SU-DHL-6 (cell line): ENCODE data around the gene REXO1.

Source experiments
- H2AFZ ChIP-seq: fragments of 200-600 bp; sonication (generic); 2 replicates; pipeline ENCODE4 v1.6.1; 2014; ENCODE audit warnings: low read depth, mild to moderate bottlenecking, moderate library complexity, mixed read lengths, antibody characterized with exemption, low read length; ENCODE audit not compliant: severe bottlenecking
- H3F3A ChIP-seq: fragments of 200-600 bp; shearing (Covaris generic); 2 replicates; pipeline ENCODE4 v1.6.0; 2016; ENCODE audit warnings: antibody characterized with exemption, mild to moderate bottlenecking; ENCODE audit not compliant: insufficient read depth
- H3K27ac ChIP-seq: fragments of 200-600 bp; sonication (generic); 2 replicates; pipeline ENCODE4 v1.5.1; 2016; ENCODE audit warnings: low read depth, mild to moderate bottlenecking, low read length, moderate library complexity, mixed read lengths
- H3K27me3 ChIP-seq: fragments of 200-600 bp; sonication (generic), shearing (Covaris generic); 2 replicates; pipeline ENCODE4 v1.6.0; 2014; ENCODE audit warnings: mild to moderate bottlenecking, low read length
- H3K36me3 ChIP-seq: fragments of 200-600 bp; sonication (generic); 2 replicates; pipeline ENCODE4 v1.6.1; 2014; ENCODE audit warnings: mild to moderate bottlenecking, low read length, mixed read lengths
- H3K4me2 ChIP-seq: fragments of 300-600, 200-600 bp; shearing (Covaris generic), sonication (generic); 2 replicates; pipeline ENCODE4 v1.6.0; 2014; ENCODE audit warnings: low read length, low read depth, mild to moderate bottlenecking; ENCODE audit not compliant: poor library complexity, severe bottlenecking
- H3K4me3 ChIP-seq: fragments of 200-600 bp; sonication (generic); 2 replicates; pipeline ENCODE4 v1.5.1; 2014; ENCODE audit warnings: antibody characterized with exemption, low read length, mild to moderate bottlenecking, mixed read lengths; ENCODE audit not compliant: insufficient read depth, poor library complexity, severe bottlenecking
- H3K79me2 ChIP-seq: fragments of 200-600 bp; sonication (generic); 2 replicates; pipeline ENCODE4 v1.6.1; 2014; ENCODE audit warnings: mild to moderate bottlenecking, low read length, moderate library complexity; ENCODE audit not compliant: insufficient read depth
- H3K9ac ChIP-seq: fragments of 200-600 bp; sonication (generic); 2 replicates; pipeline ENCODE4 v1.7.0; 2014; ENCODE audit warnings: mild to moderate bottlenecking, low read length
- H3K9me2 ChIP-seq: fragments of 200-600 bp; sonication (generic); replicated peaks from 2 replicates; pipeline ENCODE4 v1.6.1; 2014; ENCODE audit warnings: low read length; ENCODE audit not compliant: insufficient read depth
- H3K9me3 ChIP-seq: fragments of 200-600 bp; sonication (generic); 2 replicates; pipeline ENCODE4 v1.6.1; 2014; ENCODE audit warnings: low read length, mixed read lengths; ENCODE audit not compliant: insufficient read depth
- H4K20me1 ChIP-seq: fragments of 200-600 bp; sonication (generic); 2 replicates; pipeline ENCODE4 v1.6.1; 2014; ENCODE audit warnings: low read depth, mild to moderate bottlenecking, antibody characterized with exemption, low read length, moderate library complexity, mixed read lengths
- CTCF ChIP-seq: fragments of 200-600 bp; sonication (generic); IDR thresholded peaks from one replicate; pipeline ENCODE4 v1.5.1; 2017; ENCODE audit warnings: antibody characterized with exemption, mild to moderate bottlenecking, low read length, moderate library complexity; ENCODE audit not compliant: insufficient read depth, poor library complexity, severe bottlenecking
- EZH2phosphoT487 ChIP-seq: fragments of 200-600 bp; sonication (generic), shearing (Covaris generic); conservative IDR thresholded peaks from 2 replicates; pipeline ENCODE4 v1.6.1; 2018; ENCODE audit warnings: mild to moderate bottlenecking, antibody characterized with exemption, low read length, moderate library complexity, mixed read lengths

REXO1 gene

DNA sequence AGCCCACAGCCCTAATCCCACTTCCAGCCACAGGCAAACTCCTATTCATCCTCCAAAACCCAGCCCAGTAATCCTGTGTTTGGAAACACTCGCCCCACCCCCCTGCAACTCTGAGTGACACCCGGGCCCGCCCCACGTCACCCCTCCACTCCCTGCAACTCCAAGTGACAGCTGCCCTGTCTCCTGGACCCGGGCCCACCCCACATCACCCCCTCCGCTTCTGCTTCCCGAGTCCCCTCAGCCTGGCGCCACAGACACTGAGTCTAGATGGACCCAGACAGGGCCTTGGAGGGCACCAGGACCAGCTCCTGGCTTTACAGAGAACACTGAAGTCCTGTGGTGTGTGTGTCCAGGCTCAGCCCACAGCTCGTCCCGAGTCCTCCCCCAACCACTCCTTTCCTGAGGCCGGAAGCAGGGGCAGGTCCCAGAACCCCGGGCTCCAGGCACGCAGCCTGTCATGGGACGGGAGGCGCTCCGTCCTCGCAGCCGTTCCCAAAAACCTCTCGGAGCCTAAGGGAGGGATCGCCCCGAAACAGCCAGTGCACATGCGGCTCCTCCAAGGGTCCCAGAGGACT, 7.7 kb downstream of the REXO1 start:
- H3K79me2 ChIP-seq = peaks cover 98% of the 10 kb centered on the region

GRCh38 chr19:1839658-1840540, 8.4 kb downstream of the REXO1 start:
- H3K27ac ChIP-seq = no peak overlapping the region
- no peaks in the 10 kb centered on the region for H3K27me3 ChIP-seq
- peaks cover 7% of the 10 kb centered on the region; the same call in 1 of the 2 replicates for H4K20me1 ChIP-seq
- H3K9me2 ChIP-seq = no peaks in the 10 kb centered on the region
- H2AFZ ChIP-seq = no peak overlapping the region
- no peak overlapping the region for H3K4me2 ChIP-seq
- H3F3A ChIP-seq = no peaks in the 10 kb centered on the region
- no peak overlapping the region for H3K4me3 ChIP-seq
- H3K9me3 ChIP-seq = no peaks in the 10 kb centered on the region
- H3K79me2 ChIP-seq = peaks cover 98% of the 10 kb centered on the region
- H3K9ac ChIP-seq = no peak overlapping the region
- H3K36me3 ChIP-seq = no peaks in the 10 kb centered on the region
- TF ChIP-seq CTCF (no peak), EZH2phosphoT487 (no peak)

More for the DNA sequence above, 7.7 kb downstream of the REXO1 start:
- H3F3A ChIP-seq = no peaks in the 10 kb centered on the region
- H3K9me2 ChIP-seq = no peaks in the 10 kb centered on the region
- TF ChIP-seq CTCF = no peak
- TF ChIP-seq EZH2phosphoT487 = no peak
- H2AFZ ChIP-seq = no peak overlapping the region
- H3K27me3 ChIP-seq = no peaks in the 10 kb centered on the region
- no peak overlapping the region for H3K4me2 ChIP-seq
- H4K20me1 ChIP-seq = peaks cover 7% of the 10 kb centered on the region; the same call in 1 of the 2 replicates
- H3K4me3 ChIP-seq = no peak overlapping the region
- no peaks in the 10 kb centered on the region for H3K36me3 ChIP-seq
- H3K27ac ChIP-seq = no peak overlapping the region
- no peaks in the 10 kb centered on the region for H3K9me3 ChIP-seq
- no peak overlapping the region for H3K9ac ChIP-seq

GRCh38 chr19:1837625-1838105, 10.6 kb downstream of the REXO1 start:
- no peak overlapping the region for H3K27ac ChIP-seq
- H3K79me2 ChIP-seq = peaks cover 96% of the 10 kb centered on the region

More at GRCh38 chr19:1837625-1838105, 10.6 kb downstream of the REXO1 start:
- no peak overlapping the region for H3K9ac ChIP-seq
- H3K27me3 ChIP-seq = no peaks in the 10 kb centered on the region
- no peak overlapping the region for H2AFZ ChIP-seq
- H3K36me3 ChIP-seq = no peaks in the 10 kb centered on the region
- H4K20me1 ChIP-seq = peaks cover 7% of the 10 kb centered on the region; the same call in 1 of the 2 replicates
- H3K9me3 ChIP-seq = no peaks in the 10 kb centered on the region
- H3K9me2 ChIP-seq = no peaks in the 10 kb centered on the region
- H3K4me2 ChIP-seq = no peak overlapping the region
- H3K4me3 ChIP-seq = no peak overlapping the region
- TF ChIP-seq EZH2phosphoT487 (no peak), CTCF (peak; percentile 97)
- H3F3A ChIP-seq = no peaks in the 10 kb centered on the region
